Muscle of leg (tissue), 11 donors: ENCODE results near the gene SERPINE1. TPM values are rescaled to one million over a fixed set of nuclear protein-coding genes. Genes with fewer than 3 reads are reported as not detected.

Source experiments
- DNase-seq: peaks from one replicate; pipeline ENCODE4 v3.0.0; 2013
- H3K27ac ChIP-seq: one replicate; pipeline ENCODE4 v1.5.1; 2013; ENCODE audit warnings: mild to moderate bottlenecking, low read length, control low read depth
- H3K27me3 ChIP-seq: one replicate; pipeline ENCODE4 v1.6.1; 2013; ENCODE audit warnings: low read length; ENCODE audit not compliant: control insufficient read depth, insufficient read depth
- H3K36me3 ChIP-seq: one replicate; pipeline ENCODE4 v1.6.1; 2013; ENCODE audit warnings: low read length; ENCODE audit not compliant: control insufficient read depth, insufficient read depth
- H3K4me1 ChIP-seq: one replicate; pipeline ENCODE4 v1.6.1; 2013; ENCODE audit warnings: low read length; ENCODE audit not compliant: control insufficient read depth, insufficient read depth
- H3K4me3 ChIP-seq: one replicate; pipeline ENCODE4 v1.5.1; 2013; ENCODE audit warnings: low read length, control low read depth
- H3K9me3 ChIP-seq: replicated peaks from 2 replicates; pipeline ENCODE4 v1.6.1; 2013; ENCODE audit warnings: low read depth, low read length; ENCODE audit not compliant: control insufficient read depth
- WGBS: methylation state at CpG from one replicate; pipeline ENCODE4 v1.1.5; 2013; ENCODE audit warnings: missing lambda C conversion rate; ENCODE audit not compliant: insufficient coverage; 5-methylcytosine and 5-hydroxymethylcytosine counted together
- polyA plus RNA-seq, 8 donors: library from polyadenylated mRNA; unstranded; fragments of 120-200 nt; gene quantifications; one replicate each; pipeline versions ENCODE4 v1.2.1 to v1.2.3, GENCODE V29; 2013; ENCODE audit warnings: inconsistent platforms in 1 of 8, low replicate concordance in 1 of 8; ENCODE audit not compliant: insufficient read length in 8 of 8, insufficient read depth in 1 of 8
- total RNA-seq: library from RNA; stranded (reverse); fragments of 120-200 nt; gene quantifications from one replicate; pipeline ENCODE4 v1.2.4, GENCODE V29; 2013

Gene SERPINE1
- total and polyA plus RNA-seq, 9 donors, result 1.6 to 8.5 (median 5.3) TPM

DNA sequence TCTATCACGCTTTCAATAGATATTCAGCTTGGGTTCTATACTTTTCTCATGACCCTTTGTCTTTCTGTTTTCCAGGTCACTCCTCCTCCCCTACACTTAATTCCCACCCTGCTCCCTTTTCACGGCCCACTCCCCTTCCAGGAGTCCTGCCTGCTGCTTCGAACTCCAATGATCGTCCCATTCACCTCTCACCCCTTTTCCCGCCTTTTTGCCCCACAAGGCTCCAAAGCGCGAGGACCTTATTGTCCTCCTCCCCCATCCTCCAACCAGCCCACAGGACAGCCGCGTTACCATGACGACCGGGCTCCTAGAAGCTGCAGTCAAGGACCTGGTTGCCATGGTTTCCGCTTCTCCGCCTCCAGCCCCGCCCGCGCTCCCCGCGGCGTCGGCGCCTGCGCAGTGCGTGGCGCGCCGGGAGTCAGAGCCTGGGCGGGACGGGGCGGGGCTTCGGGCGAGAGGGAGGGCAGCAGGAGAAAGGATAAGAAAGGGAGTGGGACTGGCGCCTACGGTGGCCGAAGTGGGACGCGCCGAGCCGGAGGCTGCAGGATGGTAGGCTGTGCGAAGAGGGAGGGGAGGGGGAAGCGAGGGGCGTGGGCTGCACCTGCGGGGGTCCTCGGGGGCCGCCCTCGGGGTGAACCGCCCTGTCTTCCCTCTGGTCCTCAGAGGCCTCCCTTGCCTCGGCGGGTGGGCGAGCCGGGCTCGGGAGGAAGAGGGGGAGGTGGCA lies 27.2 kb downstream of the SERPINE1 start, which contains the start of gene AP1S1:
Gene AP1S1, plus strand, starts transcription at position 508 of the 724 bp plus-strand sequence. Its CDS starts 39 bp downstream, at position 547.
- WGBS, result 3% methylated on average over 44 of the region's 51 CpGs
- peak within 1 kb of the TSS; percentile 75 for H3K4me3 ChIP-seq

DNA sequence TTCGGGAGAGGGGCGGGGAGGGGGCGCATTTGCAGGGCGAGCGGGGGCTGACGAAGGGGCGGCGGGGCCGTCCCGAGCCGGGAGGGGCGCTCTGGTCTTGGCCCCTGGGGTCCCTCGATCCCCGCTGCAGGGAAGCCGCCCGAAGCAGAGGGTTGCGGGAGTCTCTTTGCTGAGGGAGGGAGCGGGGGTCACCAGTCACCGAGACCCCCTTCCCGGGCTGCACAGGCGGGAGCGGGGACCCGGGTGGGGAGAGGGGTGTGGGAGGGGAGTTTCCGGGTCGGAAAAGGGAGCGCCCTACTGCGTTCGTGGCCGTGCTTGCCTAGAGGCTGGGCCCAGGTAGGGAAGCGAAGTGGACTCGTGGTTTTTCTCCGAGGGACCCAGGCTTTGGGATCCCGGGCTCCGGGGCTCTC lies 27.8 kb downstream of the SERPINE1 start:
- peak overlapping the region; percentile 75 for H3K4me3 ChIP-seq
- peaks cover 20% of the 10 kb centered on the region for H3K36me3 ChIP-seq
- H3K9me3 ChIP-seq, result no peaks in the 10 kb centered on the region
- peaks cover 11% of the 10 kb centered on the region for H3K4me1 ChIP-seq
- H3K27ac ChIP-seq, result no peak overlapping the region
- no peak for DNase-seq
- WGBS, result under 1% methylated on average over 25 of the region's 34 CpGs
- H3K27me3 ChIP-seq, result peaks cover 2% of the 10 kb centered on the region

More for the DNA sequence above, 27.2 kb downstream of the SERPINE1 start, which contains the start of gene AP1S1:
- Histone ChIP-seq H3K27me3 (peaks cover 2% of the 10 kb centered on the region), H3K9me3 (no peaks in the 10 kb centered on the region), H3K36me3 (peaks cover 15% of the 10 kb centered on the region), H3K4me1 (peaks cover 11% of the 10 kb centered on the region), H3K27ac (no peak within 1 kb of the TSS)
- peak; percentile 97 for DNase-seq

DNA sequence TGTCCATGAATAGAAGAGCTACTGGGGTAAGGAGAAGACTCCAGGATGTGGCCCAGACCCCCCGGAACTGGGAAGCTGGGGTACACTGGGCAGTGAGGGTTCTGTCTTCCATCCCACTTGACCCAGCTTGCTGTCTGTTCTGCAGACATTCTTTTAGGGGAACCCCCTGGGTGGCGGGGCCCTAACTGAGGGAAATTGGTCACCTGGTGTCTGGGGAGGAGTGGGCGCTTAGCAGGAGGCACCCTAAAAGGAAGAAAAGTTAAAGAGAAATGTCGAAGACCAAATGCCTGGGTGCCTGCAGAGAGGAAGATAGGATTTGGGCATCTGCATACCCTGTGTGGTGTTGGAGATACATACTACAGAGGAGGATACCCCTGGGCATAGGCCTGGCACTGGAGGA lies 28.4 kb downstream of the SERPINE1 start:
- no peaks in the 10 kb centered on the region for H3K9me3 ChIP-seq
- peaks cover 2% of the 10 kb centered on the region for H3K27me3 ChIP-seq
- peaks cover 11% of the 10 kb centered on the region for H3K4me1 ChIP-seq
- WGBS, result 45% methylated on average over 4 of the region's 4 CpGs
- H3K36me3 ChIP-seq, result peaks cover 26% of the 10 kb centered on the region
- no peak for DNase-seq
- H3K4me3 ChIP-seq, result peak overlapping the region; percentile 75
- no peak overlapping the region for H3K27ac ChIP-seq

DNA sequence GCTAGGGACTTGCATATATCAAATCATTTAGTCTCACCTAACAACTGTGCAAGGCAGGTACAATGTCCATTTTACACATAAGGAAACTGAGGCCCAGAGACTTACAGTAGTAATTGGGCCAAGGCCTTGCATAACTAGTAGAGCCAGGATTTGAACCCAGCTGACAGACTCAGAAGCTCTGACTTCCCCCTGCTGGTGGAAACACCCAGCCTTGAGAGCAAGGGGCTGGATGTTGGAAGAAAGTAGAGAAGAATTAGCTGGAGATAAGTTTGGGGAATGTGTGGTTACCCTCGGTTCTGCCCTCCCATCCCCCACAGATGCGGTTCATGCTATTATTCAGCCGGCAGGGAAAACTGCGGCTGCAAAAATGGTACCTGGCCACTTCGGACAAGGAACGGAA lies 29.4 kb downstream of the SERPINE1 start:
- Histone ChIP-seq H3K36me3 (peaks cover 30% of the 10 kb centered on the region), H3K27me3 (peaks cover 2% of the 10 kb centered on the region), H3K4me3 (no peak overlapping the region), H3K4me1 (peaks cover 11% of the 10 kb centered on the region), H3K27ac (no peak overlapping the region), H3K9me3 (no peaks in the 10 kb centered on the region)
- WGBS, result 66% methylated on average over 3 of the region's 6 CpGs
- DNase-seq, result no peak

DNA sequence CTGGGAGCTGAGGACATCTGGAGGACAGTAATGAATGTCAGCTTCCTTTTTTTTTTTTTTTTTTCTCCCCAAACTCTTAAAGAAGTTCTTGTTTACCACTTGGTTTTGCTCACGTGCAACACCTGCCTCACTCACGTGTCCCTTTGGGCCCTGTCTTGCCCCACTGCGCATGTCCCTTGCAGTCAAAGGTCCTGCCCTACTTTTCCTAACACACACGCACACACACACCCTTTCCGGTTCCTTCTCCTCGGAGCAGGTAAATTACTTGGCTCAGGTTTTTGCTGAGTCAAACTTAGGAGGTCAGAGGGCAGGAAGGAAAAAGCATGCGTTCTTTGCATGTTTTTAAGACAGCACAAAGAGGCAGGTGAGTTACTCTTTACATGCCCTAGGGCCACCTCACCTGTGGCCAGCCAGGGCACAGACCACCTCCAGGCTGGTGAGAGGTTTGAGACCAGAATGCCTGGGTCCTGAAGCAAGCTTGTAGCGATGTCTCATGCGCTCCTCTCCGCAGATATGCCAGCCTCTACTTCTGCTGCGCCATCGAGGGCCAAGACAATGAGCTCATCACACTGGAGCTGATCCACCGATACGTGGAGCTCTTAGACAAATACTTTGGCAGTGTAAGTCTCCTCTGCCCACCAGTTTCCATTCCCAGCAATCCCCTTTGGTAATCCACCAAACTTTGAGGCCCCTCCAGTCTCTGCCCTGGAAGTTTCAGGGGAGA lies 30.1 kb downstream of the SERPINE1 start:
- no peak for DNase-seq
- Histone ChIP-seq H3K27me3 (peaks cover 8% of the 10 kb centered on the region), H3K27ac (no peak overlapping the region), H3K9me3 (no peaks in the 10 kb centered on the region), H3K4me3 (no peak overlapping the region), H3K4me1 (peaks cover 11% of the 10 kb centered on the region), H3K36me3 (peaks cover 30% of the 10 kb centered on the region)
- 68% methylated on average over 10 of the region's 14 CpGs for WGBS

DNA sequence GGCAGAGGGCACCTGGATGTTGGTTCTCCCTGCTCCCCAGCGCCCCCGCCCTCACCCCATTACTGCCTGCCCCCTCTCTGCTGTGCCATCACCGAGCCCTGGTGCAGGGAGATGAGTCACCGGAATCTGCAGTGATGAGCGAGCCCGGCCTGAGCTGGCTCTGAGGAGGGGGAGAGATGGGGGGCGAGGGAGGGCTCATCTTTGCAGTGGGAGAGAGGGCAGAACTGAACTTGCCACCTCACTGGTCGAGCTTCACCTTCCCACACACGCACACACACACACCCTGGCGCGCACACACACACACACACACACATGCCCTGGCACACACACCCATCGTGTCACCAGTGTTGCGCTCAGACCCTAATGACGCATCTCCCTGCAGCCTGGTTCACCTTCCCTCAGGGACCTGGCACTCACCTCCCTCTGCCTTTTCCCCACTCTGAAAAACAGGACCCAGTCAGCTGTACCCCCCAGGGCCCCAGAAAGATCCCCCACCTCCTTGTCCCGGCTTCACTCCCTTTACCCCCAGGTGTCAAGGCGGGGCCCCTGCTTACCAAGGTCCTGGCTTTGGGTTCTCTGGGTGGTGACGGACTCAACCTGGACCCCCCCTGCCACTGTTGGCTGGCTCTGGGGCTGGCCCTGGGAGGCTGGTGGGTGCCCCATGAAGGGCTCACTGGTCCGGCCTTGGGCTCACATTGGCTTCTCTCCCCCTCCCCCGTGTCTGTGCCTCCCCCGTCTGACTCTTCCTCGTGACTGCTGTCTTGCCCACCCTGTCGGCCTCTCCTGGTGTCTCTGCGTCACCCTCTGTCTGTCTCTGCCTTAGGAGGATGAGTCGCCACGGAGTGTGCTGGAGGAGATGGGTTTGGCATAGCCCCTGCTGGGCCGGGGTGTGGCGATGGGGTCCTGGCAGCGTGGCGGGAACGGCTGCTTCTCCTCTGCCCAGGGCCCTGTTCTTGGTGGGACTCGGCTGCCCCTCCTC lies 33.1 kb downstream of the SERPINE1 start:
- peaks cover 33% of the 10 kb centered on the region for H3K27me3 ChIP-seq
- no peak for DNase-seq
- WGBS, result 59% methylated on average over 14 of the region's 31 CpGs
- H3K9me3 ChIP-seq, result no peaks in the 10 kb centered on the region
- peaks cover 30% of the 10 kb centered on the region for H3K36me3 ChIP-seq
- peaks cover 26% of the 10 kb centered on the region for H3K4me1 ChIP-seq
- H3K27ac ChIP-seq, result no peak overlapping the region
- H3K4me3 ChIP-seq, result no peak overlapping the region

DNA sequence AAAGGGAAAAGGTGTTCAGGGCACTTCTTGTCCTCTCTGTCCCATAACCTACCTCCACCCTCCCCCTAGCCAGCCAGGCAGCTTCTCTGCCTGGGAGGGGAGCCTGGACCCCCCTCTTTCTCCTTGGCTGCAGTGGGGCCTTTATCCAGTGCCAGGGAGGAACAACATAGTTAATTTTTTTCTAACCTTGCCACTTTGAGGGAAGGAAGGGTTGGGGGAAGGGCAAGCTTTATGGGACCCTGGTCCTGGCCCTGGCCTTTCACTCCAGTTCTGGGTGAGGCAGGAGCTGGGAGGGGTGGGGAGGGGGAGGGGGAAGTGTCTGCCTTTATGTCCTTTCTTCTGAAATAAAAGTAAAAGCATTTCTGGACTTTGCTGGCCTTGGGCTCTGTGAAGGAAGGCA lies 34.0 kb downstream of the SERPINE1 start:
- DNase-seq, result no peak
- peaks cover 30% of the 10 kb centered on the region for H3K4me1 ChIP-seq
- no peaks in the 10 kb centered on the region for H3K9me3 ChIP-seq
- H3K27ac ChIP-seq, result no peak overlapping the region
- H3K36me3 ChIP-seq, result peaks cover 30% of the 10 kb centered on the region
- peaks cover 42% of the 10 kb centered on the region for H3K27me3 ChIP-seq
- no peak overlapping the region for H3K4me3 ChIP-seq

DNA sequence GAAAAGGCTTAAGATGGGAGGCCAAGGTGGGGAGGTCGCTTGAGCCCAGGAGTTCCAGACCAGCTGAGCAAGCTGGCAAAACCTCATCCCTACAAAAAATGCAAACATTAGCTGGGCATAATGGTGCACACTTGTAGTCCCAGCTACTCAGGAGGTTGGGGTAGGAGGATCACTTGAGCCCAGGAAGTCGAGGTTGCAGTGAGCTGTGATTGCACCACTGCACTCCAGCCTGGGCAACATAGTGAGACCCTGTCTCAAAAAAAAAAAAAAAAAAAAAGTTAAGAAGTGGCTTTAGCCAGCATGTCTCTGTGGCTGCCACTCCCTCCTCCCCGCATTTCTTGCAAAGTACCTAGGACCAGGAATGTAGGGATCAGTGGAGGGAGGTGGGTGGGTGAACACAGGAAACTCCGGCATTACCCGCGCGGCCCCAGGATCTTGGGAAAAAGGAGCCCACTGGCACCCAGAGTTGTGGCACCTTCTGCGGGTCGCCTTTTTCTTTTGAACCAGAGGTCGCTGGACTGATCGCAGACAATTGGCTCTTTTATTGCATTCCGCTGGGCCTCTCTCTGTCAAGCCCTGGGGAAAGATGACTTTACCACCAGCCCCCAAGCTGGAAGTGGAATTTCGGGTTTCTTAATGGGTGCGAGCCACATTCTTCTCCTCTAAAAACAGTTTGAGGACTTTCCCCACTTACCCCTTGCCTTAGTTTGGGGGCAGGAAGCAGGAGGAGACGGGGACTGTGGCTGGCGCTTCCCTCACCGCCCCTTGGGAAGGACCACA lies 35.0 kb downstream of the SERPINE1 start:
- Histone ChIP-seq H3K9me3 (no peaks in the 10 kb centered on the region), H3K4me1 (peaks cover 32% of the 10 kb centered on the region), H3K4me3 (no peak overlapping the region), H3K27me3 (peaks cover 52% of the 10 kb centered on the region), H3K36me3 (peaks cover 30% of the 10 kb centered on the region), H3K27ac (no peak overlapping the region)
- 69% methylated on average over 8 of the region's 17 CpGs for WGBS
- no peak for DNase-seq

DNA sequence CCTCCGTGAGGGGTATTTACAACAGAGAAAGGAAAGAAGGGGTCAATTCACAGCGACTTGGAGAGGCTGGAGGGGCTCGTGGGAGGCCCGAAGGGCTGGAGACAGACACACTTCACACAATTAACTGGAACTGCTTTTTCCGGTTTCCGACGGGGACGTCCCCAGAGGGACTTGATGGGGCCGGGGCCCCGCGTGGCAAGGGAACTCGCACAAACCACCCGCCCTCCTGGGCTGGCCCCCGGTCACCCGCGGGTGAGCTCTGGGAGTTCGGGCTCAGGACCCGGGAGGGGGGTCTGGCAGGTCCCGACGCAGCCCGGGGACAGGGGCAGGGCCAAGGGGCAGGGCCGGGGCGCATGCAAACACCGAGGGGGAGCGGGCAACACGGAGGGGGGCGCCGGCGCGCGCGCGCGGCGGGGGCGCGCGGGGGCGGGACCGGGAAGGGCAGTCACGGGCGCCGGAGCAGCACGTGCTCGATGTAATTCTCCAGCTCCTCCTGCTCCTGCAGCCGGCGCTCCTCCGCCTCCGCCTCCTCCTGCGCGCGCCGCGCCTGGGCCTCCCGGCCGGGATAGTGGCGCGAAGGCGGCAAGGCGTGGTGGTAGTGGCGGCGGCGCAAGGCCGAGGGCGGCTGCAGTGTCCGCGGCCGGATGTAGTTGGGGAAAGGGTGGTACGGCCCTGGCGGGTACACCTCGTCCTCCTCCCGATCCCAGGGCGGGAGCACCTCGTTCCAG lies 35.8 kb downstream of the SERPINE1 start:
- no peak overlapping the region for H3K4me3 ChIP-seq
- WGBS, result under 1% methylated on average over 34 of the region's 74 CpGs

More for the DNA sequence above, 35.8 kb downstream of the SERPINE1 start:
- Histone ChIP-seq H3K36me3 (peaks cover 24% of the 10 kb centered on the region), H3K27me3 (peaks cover 60% of the 10 kb centered on the region), H3K4me1 (peaks cover 32% of the 10 kb centered on the region), H3K27ac (no peak overlapping the region), H3K9me3 (no peaks in the 10 kb centered on the region)
- DNase-seq, result peak; percentile 54
